ENCODE data around the gene COL5A2.

Gene COL5A2

GRCh38 chr2:189165656-189166380 is 13.7 kb downstream of the COL5A2 start:
- Histone ChIP-seq H3K36me3 (ENCODE audit: low read depth) (no peaks in the 10 kb centered on the region), H3K27ac (ENCODE audit: poor library complexity, severe bottlenecking) (no peak overlapping the region), H3K4me1 (ENCODE audit: insufficient read depth, poor library complexity, severe bottlenecking) (peaks cover 11% of the 10 kb centered on the region), H3K9me3 (ENCODE audit: severe bottlenecking) (no peaks in the 10 kb centered on the region), H3K4me3 (ENCODE audit: severe bottlenecking) (no peak overlapping the region), H3K27me3 (ENCODE audit: insufficient read depth, poor library complexity, severe bottlenecking) (no peaks in the 10 kb centered on the region)
- DNase-seq (ENCODE audit: low spot score) (no peak), ATAC-seq (ENCODE audit: low read depth) (no peak)
- TF ChIP-seq CTCF (IDR thresholded peaks at IDR 0.05; ENCODE audit: poor library complexity, severe bottlenecking): no peak

GRCh38 chr2:189164746-189165145 is 14.8 kb downstream of the COL5A2 start:
- Histone ChIP-seq H3K4me1 (ENCODE audit: insufficient read depth, poor library complexity, severe bottlenecking) (peaks cover 11% of the 10 kb centered on the region), H3K36me3 (ENCODE audit: low read depth) (no peaks in the 10 kb centered on the region), H3K27ac (ENCODE audit: poor library complexity, severe bottlenecking) (no peak overlapping the region), H3K9me3 (ENCODE audit: severe bottlenecking) (no peaks in the 10 kb centered on the region), H3K4me3 (ENCODE audit: severe bottlenecking) (no peak overlapping the region), H3K27me3 (ENCODE audit: insufficient read depth, poor library complexity, severe bottlenecking) (no peaks in the 10 kb centered on the region)
- DNase-seq (ENCODE audit: low spot score): no peak
- no peak for TF ChIP-seq CTCF (IDR thresholded peaks at IDR 0.05; ENCODE audit: poor library complexity, severe bottlenecking)
- peak; percentile 79; the same call in 2 of the 3 replicates for ATAC-seq (ENCODE audit: low read depth)

GRCh38 chr2:189163889-189164288 is 15.7 kb downstream of the COL5A2 start:
- Histone ChIP-seq H3K27ac (ENCODE audit: poor library complexity, severe bottlenecking) (no peak overlapping the region), H3K36me3 (ENCODE audit: low read depth) (no peaks in the 10 kb centered on the region)

GRCh38 chr2:189162566-189162965 is 17.0 kb downstream of the COL5A2 start:
- no peaks in the 10 kb centered on the region for H3K9me3 ChIP-seq (ENCODE audit: severe bottlenecking)
- ATAC-seq (ENCODE audit: low read depth) (no peak), DNase-seq (ENCODE audit: low spot score) (no peak)
- H3K36me3 ChIP-seq (ENCODE audit: low read depth): no peaks in the 10 kb centered on the region
- no peak for TF ChIP-seq CTCF (IDR thresholded peaks at IDR 0.05; ENCODE audit: poor library complexity, severe bottlenecking)
- no peak overlapping the region for H3K4me3 ChIP-seq (ENCODE audit: severe bottlenecking)
- H3K4me1 ChIP-seq (ENCODE audit: insufficient read depth, poor library complexity, severe bottlenecking): peaks cover 11% of the 10 kb centered on the region
- no peaks in the 10 kb centered on the region for H3K27me3 ChIP-seq (ENCODE audit: insufficient read depth, poor library complexity, severe bottlenecking)
- no peak overlapping the region for H3K27ac ChIP-seq (ENCODE audit: poor library complexity, severe bottlenecking)

More at GRCh38 chr2:189163889-189164288, 15.7 kb downstream of the COL5A2 start:
- H3K4me1 ChIP-seq (ENCODE audit: insufficient read depth, poor library complexity, severe bottlenecking): peaks cover 11% of the 10 kb centered on the region
- ATAC-seq (ENCODE audit: low read depth) (no peak), DNase-seq (ENCODE audit: low spot score) (no peak)
- no peak overlapping the region for H3K4me3 ChIP-seq (ENCODE audit: severe bottlenecking)
- TF ChIP-seq CTCF (IDR thresholded peaks at IDR 0.05; ENCODE audit: poor library complexity, severe bottlenecking): no peak
- no peaks in the 10 kb centered on the region for H3K9me3 ChIP-seq (ENCODE audit: severe bottlenecking)
- no peaks in the 10 kb centered on the region for H3K27me3 ChIP-seq (ENCODE audit: insufficient read depth, poor library complexity, severe bottlenecking)

GRCh38 chr2:189161894-189162293 is 17.7 kb downstream of the COL5A2 start:
- peaks cover 11% of the 10 kb centered on the region for H3K4me1 ChIP-seq (ENCODE audit: insufficient read depth, poor library complexity, severe bottlenecking)
- H3K4me3 ChIP-seq (ENCODE audit: severe bottlenecking): no peak overlapping the region
- no peaks in the 10 kb centered on the region for H3K36me3 ChIP-seq (ENCODE audit: low read depth)
- no peak for ATAC-seq (ENCODE audit: low read depth)
- DNase-seq (ENCODE audit: low spot score): no peak
- no peak for TF ChIP-seq CTCF (IDR thresholded peaks at IDR 0.05; ENCODE audit: poor library complexity, severe bottlenecking)
- H3K27me3 ChIP-seq (ENCODE audit: insufficient read depth, poor library complexity, severe bottlenecking): no peaks in the 10 kb centered on the region
- no peaks in the 10 kb centered on the region for H3K9me3 ChIP-seq (ENCODE audit: severe bottlenecking)
- no peak overlapping the region for H3K27ac ChIP-seq (ENCODE audit: poor library complexity, severe bottlenecking)

Data from RWPE2 (cell line).